ENCODE data around the gene CORIN.

DNA sequence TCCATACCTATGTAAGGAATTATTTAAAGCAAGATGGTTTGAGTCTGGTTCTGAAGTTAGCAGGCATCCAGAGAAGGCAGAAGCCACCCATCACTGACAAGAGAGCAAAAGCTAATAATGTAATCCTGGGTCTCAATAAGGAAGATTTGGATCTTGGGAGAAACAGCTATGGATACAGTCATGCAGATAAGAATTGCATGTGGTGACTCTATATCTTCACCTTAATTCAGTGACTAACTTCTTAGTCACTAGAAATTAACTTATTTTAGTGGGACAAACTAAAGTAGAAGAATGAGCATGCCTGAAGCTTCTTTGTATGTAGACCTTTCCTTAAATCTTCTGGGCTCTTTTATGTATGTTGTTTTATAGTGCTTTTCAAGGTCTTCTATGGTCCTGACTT is 286.2 kb downstream of the CORIN start:
- TF ChIP-seq POLR2A (IDR thresholded peaks at IDR 0.05) (no peak), EP300 (IDR thresholded peaks at IDR 0.05) (no peak)
- TF ChIP-seq, protein P1, sequence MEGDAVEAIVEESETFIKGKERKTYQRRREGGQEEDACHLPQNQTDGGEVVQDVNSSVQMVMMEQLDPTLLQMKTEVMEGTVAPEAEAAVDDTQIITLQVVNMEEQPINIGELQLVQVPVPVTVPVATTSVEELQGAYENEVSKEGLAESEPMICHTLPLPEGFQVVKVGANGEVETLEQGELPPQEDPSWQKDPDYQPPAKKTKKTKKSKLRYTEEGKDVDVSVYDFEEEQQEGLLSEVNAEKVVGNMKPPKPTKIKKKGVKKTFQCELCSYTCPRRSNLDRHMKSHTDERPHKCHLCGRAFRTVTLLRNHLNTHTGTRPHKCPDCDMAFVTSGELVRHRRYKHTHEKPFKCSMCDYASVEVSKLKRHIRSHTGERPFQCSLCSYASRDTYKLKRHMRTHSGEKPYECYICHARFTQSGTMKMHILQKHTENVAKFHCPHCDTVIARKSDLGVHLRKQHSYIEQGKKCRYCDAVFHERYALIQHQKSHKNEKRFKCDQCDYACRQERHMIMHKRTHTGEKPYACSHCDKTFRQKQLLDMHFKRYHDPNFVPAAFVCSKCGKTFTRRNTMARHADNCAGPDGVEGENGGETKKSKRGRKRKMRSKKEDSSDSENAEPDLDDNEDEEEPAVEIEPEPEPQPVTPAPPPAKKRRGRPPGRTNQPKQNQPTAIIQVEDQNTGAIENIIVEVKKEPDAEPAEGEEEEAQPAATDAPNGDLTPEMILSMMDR (IDR thresholded peaks at IDR 0.05), result no peak
